GM23338 (cell line): Measurements from ENCODE around the gene DNAH9.

Experiments used
- NANOG ChIP-seq: IDR thresholded peaks from 2 replicates; pipeline ENCODE4 v1.6.1; 2016; ENCODE audit warnings: antibody characterized with exemption, borderline replicate concordance
- TF ChIP-seq, protein P1 (sequence below), 2 experiments: fragments of 200-600 bp in 1 of 2; sonication (generic) in 1 of 2; conservative IDR thresholded peaks; 2 replicates each; pipeline versions ENCODE4 v1.5.1 to v1.6.1; 2016 to 2017; ENCODE audit warnings: antibody characterized with exemption in 2 of 2, low read depth in 2 of 2, mild to moderate bottlenecking in 2 of 2, moderate library complexity in 1 of 2
- TF ChIP-seq, protein P2 (sequence below): IDR thresholded peaks from one replicate; pipeline ENCODE4 v1.6.1; 2018; ENCODE audit warnings: antibody characterized with exemption; ENCODE audit not compliant: unreplicated experiment

DNA sequence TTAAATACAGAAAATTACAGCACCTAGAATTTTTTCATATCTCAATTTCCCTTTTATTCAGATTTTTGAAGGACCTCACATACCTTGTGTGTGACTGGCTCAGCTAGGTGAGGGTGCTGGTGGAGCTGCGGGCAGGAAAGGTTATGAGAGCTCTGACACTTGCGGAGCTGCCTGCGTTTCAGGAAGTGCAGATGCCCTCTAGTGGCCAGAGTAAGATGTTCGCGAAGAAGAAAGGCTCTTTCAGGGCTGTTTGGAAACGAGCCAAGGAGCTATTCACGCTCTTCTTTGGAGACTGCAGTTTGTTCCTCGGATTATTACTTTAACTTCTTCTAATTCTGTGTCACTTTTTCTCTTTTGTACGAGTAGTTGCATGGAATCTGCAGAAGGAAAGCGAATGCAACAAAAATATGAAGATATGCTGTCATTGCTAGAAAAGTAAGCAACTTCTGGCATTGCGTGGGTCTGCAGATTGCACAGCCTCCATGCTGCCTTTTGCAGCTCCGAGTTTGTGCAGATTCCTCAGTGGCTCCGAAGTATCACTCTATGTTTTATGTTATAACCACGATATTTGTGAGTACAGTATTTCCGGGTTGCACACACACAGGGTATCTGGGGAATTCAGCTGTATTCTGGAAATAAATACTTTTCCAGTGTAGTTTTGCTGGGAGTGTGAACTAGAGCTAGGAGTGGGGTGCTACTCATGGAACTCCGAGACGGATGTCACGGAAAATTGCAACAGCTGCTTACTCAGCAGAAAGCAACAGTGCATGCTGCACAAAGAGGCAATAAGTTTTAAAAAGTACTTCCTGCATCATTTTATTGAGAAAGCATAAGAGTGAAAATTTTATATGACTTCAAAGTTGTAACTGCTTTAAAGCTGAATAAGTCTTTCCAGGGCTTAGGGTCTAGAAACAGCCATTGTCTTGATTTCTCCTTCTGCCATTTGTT, 46.3 kb downstream of the DNAH9 start:
- TF ChIP-seq, protein P1, sequence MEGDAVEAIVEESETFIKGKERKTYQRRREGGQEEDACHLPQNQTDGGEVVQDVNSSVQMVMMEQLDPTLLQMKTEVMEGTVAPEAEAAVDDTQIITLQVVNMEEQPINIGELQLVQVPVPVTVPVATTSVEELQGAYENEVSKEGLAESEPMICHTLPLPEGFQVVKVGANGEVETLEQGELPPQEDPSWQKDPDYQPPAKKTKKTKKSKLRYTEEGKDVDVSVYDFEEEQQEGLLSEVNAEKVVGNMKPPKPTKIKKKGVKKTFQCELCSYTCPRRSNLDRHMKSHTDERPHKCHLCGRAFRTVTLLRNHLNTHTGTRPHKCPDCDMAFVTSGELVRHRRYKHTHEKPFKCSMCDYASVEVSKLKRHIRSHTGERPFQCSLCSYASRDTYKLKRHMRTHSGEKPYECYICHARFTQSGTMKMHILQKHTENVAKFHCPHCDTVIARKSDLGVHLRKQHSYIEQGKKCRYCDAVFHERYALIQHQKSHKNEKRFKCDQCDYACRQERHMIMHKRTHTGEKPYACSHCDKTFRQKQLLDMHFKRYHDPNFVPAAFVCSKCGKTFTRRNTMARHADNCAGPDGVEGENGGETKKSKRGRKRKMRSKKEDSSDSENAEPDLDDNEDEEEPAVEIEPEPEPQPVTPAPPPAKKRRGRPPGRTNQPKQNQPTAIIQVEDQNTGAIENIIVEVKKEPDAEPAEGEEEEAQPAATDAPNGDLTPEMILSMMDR (conservative IDR thresholded peaks at IDR 0.05; ENCODE audit: low read depth in 2 of 2), result peak; percentile 57 to 68
- TF ChIP-seq, protein P2, sequence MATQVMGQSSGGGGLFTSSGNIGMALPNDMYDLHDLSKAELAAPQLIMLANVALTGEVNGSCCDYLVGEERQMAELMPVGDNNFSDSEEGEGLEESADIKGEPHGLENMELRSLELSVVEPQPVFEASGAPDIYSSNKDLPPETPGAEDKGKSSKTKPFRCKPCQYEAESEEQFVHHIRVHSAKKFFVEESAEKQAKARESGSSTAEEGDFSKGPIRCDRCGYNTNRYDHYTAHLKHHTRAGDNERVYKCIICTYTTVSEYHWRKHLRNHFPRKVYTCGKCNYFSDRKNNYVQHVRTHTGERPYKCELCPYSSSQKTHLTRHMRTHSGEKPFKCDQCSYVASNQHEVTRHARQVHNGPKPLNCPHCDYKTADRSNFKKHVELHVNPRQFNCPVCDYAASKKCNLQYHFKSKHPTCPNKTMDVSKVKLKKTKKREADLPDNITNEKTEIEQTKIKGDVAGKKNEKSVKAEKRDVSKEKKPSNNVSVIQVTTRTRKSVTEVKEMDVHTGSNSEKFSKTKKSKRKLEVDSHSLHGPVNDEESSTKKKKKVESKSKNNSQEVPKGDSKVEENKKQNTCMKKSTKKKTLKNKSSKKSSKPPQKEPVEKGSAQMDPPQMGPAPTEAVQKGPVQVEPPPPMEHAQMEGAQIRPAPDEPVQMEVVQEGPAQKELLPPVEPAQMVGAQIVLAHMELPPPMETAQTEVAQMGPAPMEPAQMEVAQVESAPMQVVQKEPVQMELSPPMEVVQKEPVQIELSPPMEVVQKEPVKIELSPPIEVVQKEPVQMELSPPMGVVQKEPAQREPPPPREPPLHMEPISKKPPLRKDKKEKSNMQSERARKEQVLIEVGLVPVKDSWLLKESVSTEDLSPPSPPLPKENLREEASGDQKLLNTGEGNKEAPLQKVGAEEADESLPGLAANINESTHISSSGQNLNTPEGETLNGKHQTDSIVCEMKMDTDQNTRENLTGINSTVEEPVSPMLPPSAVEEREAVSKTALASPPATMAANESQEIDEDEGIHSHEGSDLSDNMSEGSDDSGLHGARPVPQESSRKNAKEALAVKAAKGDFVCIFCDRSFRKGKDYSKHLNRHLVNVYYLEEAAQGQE, result no peak
- TF ChIP-seq NANOG, result no peak
